GM21447 (cell line): ENCODE results near the gene MTERF4.

Experiments
- ATAC-seq: cut with Tn5 transposase; IDR thresholded peaks from one replicate; pipeline ENCODE4 v1.9.1; 2021; ENCODE audit not compliant: unreplicated experiment

The MTERF4 gene

GRCh38 chr2:241070811-241071676 lies 31.0 kb downstream of the MTERF4 start:
- ATAC-seq: no peak

- ATAC-seq: no peak
These were observed 31.7 kb downstream of the MTERF4 start for GRCh38 chr2:241070361-241070760.

- ATAC-seq: no peak
These were observed 32.2 kb downstream of the MTERF4 start for GRCh38 chr2:241069821-241070281.

- ATAC-seq: no peak
These were observed 32.9 kb downstream of the MTERF4 start for GRCh38 chr2:241068942-241069810.

GRCh38 chr2:241068136-241068941 lies 33.7 kb downstream of the MTERF4 start:
- ATAC-seq: no peak

- no peak for ATAC-seq
These were observed 34.5 kb downstream of the MTERF4 start for GRCh38 chr2:241067501-241068135.

- ATAC-seq: no peak
These were observed 35.2 kb downstream of the MTERF4 start for GRCh38 chr2:241066893-241067341.

- no peak for ATAC-seq
These were observed 35.8 kb downstream of the MTERF4 start for GRCh38 chr2:241066171-241066892.

- no peak for ATAC-seq
These were observed 36.7 kb downstream of the MTERF4 start for GRCh38 chr2:241065355-241065803.

- no peak for ATAC-seq
These were observed 37.2 kb downstream of the MTERF4 start for GRCh38 chr2:241064802-241065354.

- ATAC-seq: no peak
These were observed 37.9 kb downstream of the MTERF4 start for GRCh38 chr2:241064008-241064801.

GRCh38 chr2:241063587-241063986 lies 38.5 kb downstream of the MTERF4 start:
- ATAC-seq: no peak

GRCh38 chr2:241063093-241063551 lies 39.0 kb downstream of the MTERF4 start:
- ATAC-seq: no peak

- ATAC-seq: no peak
These were observed 39.5 kb downstream of the MTERF4 start for GRCh38 chr2:241062389-241063092.

- ATAC-seq: no peak
These were observed 40.8 kb downstream of the MTERF4 start for GRCh38 chr2:241061275-241061674.

GRCh38 chr2:241053576-241054251 lies 48.4 kb downstream of the MTERF4 start:
- no peak for ATAC-seq

GRCh38 chr2:241052677-241053360 lies 49.3 kb downstream of the MTERF4 start:
- no peak for ATAC-seq
